Lower lobe of right lung (tissue), 2 donors: ENCODE data around the gene KIAA1210. TPM values are rescaled to one million over a fixed set of nuclear protein-coding genes. Genes with fewer than 3 reads are reported as not detected.

Experiments used
- ATAC-seq, 2 donors: fragments of 200-7000 bp; cut with Tn5 transposase; one replicate each; pipeline ENCODE4 v1.9.1; 2020 to 2022; ENCODE audit warnings: mild to moderate bottlenecking in 2 of 2, moderate library complexity in 2 of 2
- DNase-seq: peaks from one replicate; pipeline ENCODE4 v3.0.0-alpha.2; 2020
- H3K27ac ChIP-seq: fragments of 200-600 bp; one replicate; pipeline ENCODE4 v1.8.0; 2022
- H3K27me3 ChIP-seq: fragments of 200-600 bp; one replicate; pipeline ENCODE4 v1.8.0; 2022; ENCODE audit warnings: low read depth
- H3K36me3 ChIP-seq: fragments of 200-600 bp; one replicate; pipeline ENCODE4 v1.8.0; 2022; ENCODE audit warnings: mild to moderate bottlenecking
- H3K4me1 ChIP-seq: fragments of 200-600 bp; one replicate; pipeline ENCODE4 v1.8.0; 2022
- H3K4me3 ChIP-seq: fragments of 200-600 bp; one replicate; pipeline ENCODE4 v1.8.0; 2022; ENCODE audit warnings: mild to moderate bottlenecking
- H3K9me3 ChIP-seq: fragments of 200-600 bp; one replicate; pipeline ENCODE4 v1.8.0; 2022
- CTCF ChIP-seq: fragments of 200-600 bp; IDR thresholded peaks from one replicate; pipeline ENCODE4 v1.8.0; 2022; ENCODE audit warnings: antibody characterized with exemption, mild to moderate bottlenecking
- intact Hi-C: fragments of 100-400 bp; cut with DNase I; formaldehyde crosslinking; loops from one replicate; pipeline ENCODE4 v1.11.0; 2022
- total RNA-seq: library from RNA; stranded (reverse); fragmentation: NEBNext Ultra II Directional; extraction: Animal tissue kit (Norgen Biotek cat#: 25700); gene quantifications from one replicate; pipeline ENCODE4 v1.2.1, GENCODE V29; 2021
- donor health status: DM: no; HTN: yes; CAD: no; lungs with severe emphysema.

KIAA1210 gene
- total RNA-seq, 1 donor from 2014 or later, result not detected

- Histone ChIP-seq H3K9me3 (no peaks in the 10 kb centered on the region), H3K27me3 (no peaks in the 10 kb centered on the region), H3K27ac (no peak overlapping the region), H3K36me3 (no peaks in the 10 kb centered on the region), H3K4me3 (no peak overlapping the region), H3K4me1 (no peaks in the 10 kb centered on the region)
- TF ChIP-seq CTCF, result no peak
- DNase-seq (no peak), ATAC-seq (no peak)
- intact Hi-C loops, result no loop called here
These were observed 56.2 kb downstream of the KIAA1210 start for GRCh38 chrX:119071381-119071780.

- intact Hi-C loops, result loop anchor here (10.0 kb wide), 1 partner anchor 225 kb away; no protein-coding TSS in a partner anchor
- no peaks in the 10 kb centered on the region for H3K9me3 ChIP-seq
- no peaks in the 10 kb centered on the region for H3K36me3 ChIP-seq
- TF ChIP-seq CTCF, result no peak
- H3K4me1 ChIP-seq, result no peaks in the 10 kb centered on the region
- no peak for ATAC-seq
- H3K27me3 ChIP-seq, result no peaks in the 10 kb centered on the region
- no peak for DNase-seq
- H3K4me3 ChIP-seq, result no peak overlapping the region
- H3K27ac ChIP-seq, result no peak overlapping the region
These were observed 57.9 kb downstream of the KIAA1210 start for GRCh38 chrX:119069762-119070161.

GRCh38 chrX:119069128-119069527 lies 58.5 kb downstream of the KIAA1210 start:
- Histone ChIP-seq H3K27me3 (no peaks in the 10 kb centered on the region), H3K4me1 (no peaks in the 10 kb centered on the region), H3K36me3 (no peaks in the 10 kb centered on the region), H3K27ac (no peak overlapping the region), H3K4me3 (no peak overlapping the region), H3K9me3 (no peaks in the 10 kb centered on the region)
- no peak for TF ChIP-seq CTCF
- ATAC-seq (no peak), DNase-seq (no peak)
- intact Hi-C loops, result loop anchor here (10.0 kb wide), 1 partner anchor 224 kb away; no protein-coding TSS in a partner anchor

GRCh38 chrX:119067023-119067739 lies 60.4 kb downstream of the KIAA1210 start:
- Histone ChIP-seq H3K4me1 (no peaks in the 10 kb centered on the region), H3K36me3 (no peaks in the 10 kb centered on the region), H3K4me3 (no peak overlapping the region), H3K27me3 (no peaks in the 10 kb centered on the region), H3K27ac (no peak overlapping the region), H3K9me3 (no peaks in the 10 kb centered on the region)
- peak; percentile 76 to 79 for ATAC-seq
- peak; percentile 51 for DNase-seq
- intact Hi-C loops, result loop anchor here (10.0 kb wide), 1 partner anchor 222 kb away; no protein-coding TSS in a partner anchor
- TF ChIP-seq CTCF, result peak; percentile 71

- H3K9me3 ChIP-seq, result no peaks in the 10 kb centered on the region
- no peak overlapping the region for H3K4me3 ChIP-seq
- DNase-seq, result no peak
- no peaks in the 10 kb centered on the region for H3K36me3 ChIP-seq
- no peak for TF ChIP-seq CTCF
- H3K27me3 ChIP-seq, result no peaks in the 10 kb centered on the region
- no peak overlapping the region for H3K27ac ChIP-seq
- no peak for ATAC-seq
- H3K4me1 ChIP-seq, result no peaks in the 10 kb centered on the region
- intact Hi-C loops, result loop anchor here (10.0 kb wide), 1 partner anchor 219 kb away; no protein-coding TSS in a partner anchor
These were observed 64.2 kb downstream of the KIAA1210 start for GRCh38 chrX:119063428-119063827.
